C4-2B (cell line): ENCODE results near the gene KCNK5.

Experiments
- H3K27ac ChIP-seq: fragments of 450-650 bp; 2 replicates; pipeline ENCODE4 v1.5.1; 2017
- ZFX ChIP-seq: fragments of 450-650 bp; IDR thresholded peaks from 2 replicates; pipeline ENCODE4 v1.6.1; 2017
- TF ChIP-seq, protein P1 (sequence below): fragments of 450-650 bp; conservative IDR thresholded peaks from 2 replicates; pipeline ENCODE4 v1.5.1; 2017; ENCODE audit warnings: mild to moderate bottlenecking

Gene KCNK5

GRCh38 chr6:39240155-39240757 is 11.0 kb upstream of the KCNK5 start:
- TF ChIP-seq, protein P1, sequence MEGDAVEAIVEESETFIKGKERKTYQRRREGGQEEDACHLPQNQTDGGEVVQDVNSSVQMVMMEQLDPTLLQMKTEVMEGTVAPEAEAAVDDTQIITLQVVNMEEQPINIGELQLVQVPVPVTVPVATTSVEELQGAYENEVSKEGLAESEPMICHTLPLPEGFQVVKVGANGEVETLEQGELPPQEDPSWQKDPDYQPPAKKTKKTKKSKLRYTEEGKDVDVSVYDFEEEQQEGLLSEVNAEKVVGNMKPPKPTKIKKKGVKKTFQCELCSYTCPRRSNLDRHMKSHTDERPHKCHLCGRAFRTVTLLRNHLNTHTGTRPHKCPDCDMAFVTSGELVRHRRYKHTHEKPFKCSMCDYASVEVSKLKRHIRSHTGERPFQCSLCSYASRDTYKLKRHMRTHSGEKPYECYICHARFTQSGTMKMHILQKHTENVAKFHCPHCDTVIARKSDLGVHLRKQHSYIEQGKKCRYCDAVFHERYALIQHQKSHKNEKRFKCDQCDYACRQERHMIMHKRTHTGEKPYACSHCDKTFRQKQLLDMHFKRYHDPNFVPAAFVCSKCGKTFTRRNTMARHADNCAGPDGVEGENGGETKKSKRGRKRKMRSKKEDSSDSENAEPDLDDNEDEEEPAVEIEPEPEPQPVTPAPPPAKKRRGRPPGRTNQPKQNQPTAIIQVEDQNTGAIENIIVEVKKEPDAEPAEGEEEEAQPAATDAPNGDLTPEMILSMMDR = no peak
- TF ChIP-seq ZFX = no peak

GRCh38 chr6:39239527-39240154 is 10.4 kb upstream of the KCNK5 start:
- H3K27ac ChIP-seq = no peak overlapping the region
- no peak for TF ChIP-seq ZFX
- TF ChIP-seq, protein P1 = no peak

More at GRCh38 chr6:39240155-39240757, 11.0 kb upstream of the KCNK5 start:
- no peak overlapping the region for H3K27ac ChIP-seq

DNA sequence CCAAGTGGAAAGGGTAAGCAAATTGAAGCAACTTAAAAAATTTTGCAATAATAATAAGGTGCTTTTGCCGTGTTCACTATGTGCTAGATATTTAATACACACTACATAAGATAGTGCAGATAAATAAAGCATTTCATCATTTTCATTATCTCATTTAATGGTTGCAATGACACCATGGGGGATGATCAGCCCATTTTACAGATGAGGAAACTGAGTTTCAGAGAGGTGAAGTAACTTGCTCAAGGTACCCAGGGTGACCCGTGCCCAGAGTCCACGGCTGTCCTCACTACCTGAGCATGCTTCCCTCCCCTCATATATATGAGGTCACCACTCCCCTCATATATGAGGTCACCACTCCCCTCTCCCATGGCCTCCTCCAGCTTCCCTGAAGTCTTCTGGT is 7.5 kb upstream of the KCNK5 start:
- TF ChIP-seq, protein P1 = no peak
- TF ChIP-seq ZFX = no peak
- H3K27ac ChIP-seq = no peak overlapping the region

GRCh38 chr6:39233333-39233732 is 4.1 kb upstream of the KCNK5 start:
- TF ChIP-seq, protein P1 = no peak
- no peak for TF ChIP-seq ZFX
- H3K27ac ChIP-seq = no peak overlapping the region

DNA sequence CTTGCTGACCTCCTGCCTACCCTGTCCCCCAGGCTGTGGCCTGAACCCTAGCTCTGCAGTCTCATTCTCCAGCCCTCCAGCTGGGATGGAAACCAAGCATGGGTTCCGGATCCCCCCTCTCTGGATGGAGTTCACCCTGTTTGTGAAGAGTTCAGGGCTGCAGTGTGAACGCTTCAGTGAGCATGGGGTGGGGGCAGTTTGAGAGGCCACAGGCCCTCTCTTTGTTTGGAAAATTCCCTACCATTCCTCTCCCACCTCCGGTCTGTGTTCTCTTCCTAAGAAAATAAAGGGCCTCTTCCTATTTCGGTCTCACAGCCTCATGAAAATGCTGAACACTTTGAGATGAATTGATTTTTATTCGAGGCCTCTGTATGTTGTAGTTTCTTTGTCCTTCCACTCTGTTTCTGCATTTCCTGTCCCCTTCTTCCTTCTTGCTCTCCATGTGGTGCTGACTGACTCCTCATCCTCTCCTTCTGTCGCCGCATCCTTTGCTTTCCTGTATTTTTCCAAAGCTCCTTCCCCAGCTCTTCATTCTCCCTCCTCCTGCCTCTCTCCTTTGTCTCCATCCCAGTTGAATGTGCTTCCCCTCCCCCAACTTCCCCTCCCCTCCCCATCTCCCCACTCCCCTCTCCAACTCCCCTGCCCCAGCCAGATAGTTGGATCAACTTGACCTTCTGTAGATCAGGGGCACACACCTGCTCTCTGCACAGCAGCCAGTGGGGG is 2.4 kb upstream of the KCNK5 start:
- no peak overlapping the region for H3K27ac ChIP-seq
- TF ChIP-seq, protein P1 = no peak
- no peak for TF ChIP-seq ZFX

DNA sequence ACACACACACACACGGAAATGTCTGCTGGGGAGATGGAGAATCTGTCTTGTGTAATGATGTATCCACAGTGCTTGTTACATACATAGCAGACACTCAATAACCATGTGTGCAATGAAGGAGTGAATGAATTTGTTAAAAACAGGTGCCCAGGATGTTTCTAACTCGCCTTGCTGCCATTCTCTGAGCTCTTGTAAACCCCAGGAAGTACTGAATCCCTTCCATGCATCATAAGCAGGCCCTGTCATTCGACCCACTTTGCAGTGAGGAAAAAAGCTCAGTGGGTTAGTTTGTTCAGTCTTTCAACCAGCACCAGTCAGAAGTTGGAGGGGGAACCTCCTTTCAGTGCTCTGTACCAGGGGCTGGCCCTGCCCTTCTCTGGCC is 1.4 kb upstream of the KCNK5 start:
- H3K27ac ChIP-seq = no peak overlapping the region
- TF ChIP-seq, protein P1 = no peak
- TF ChIP-seq ZFX = no peak
